ENCODE measurements around the gene CLEC2A.

- TF ChIP-seq CTCF (IDR thresholded peaks at IDR 0.05), result no peak
- TF ChIP-seq POLR2AphosphoS5 (IDR thresholded peaks at IDR 0.05), result no peak
- no peak for TF ChIP-seq EP300 (IDR thresholded peaks at IDR 0.05)
- TF ChIP-seq POLR2A (IDR thresholded peaks at IDR 0.05), result no peak
Observed at GRCh38 chr12:9947674-9948073, 15.5 kb upstream of the CLEC2A start.
